Heart right ventricle (tissue), 16 donors: Measurements from ENCODE around the gene PLA2G2F. TPM values are rescaled to one million over a fixed set of nuclear protein-coding genes. Genes with fewer than 3 reads are reported as not detected.

ENCODE experiments used
- ATAC-seq, 8 donors: fragments of 200-7000 bp; cut with Tn5 transposase; one replicate each; pipeline ENCODE4 v1.9.1; 2020; ENCODE audit warnings: mild to moderate bottlenecking in 8 of 8, moderate library complexity in 8 of 8, moderate number of reproducible peaks in 1 of 8
- DNase-seq, 2 donors: peaks; one replicate each; pipeline ENCODE4 v3.0.0-alpha.2; 2020
- H3K27ac ChIP-seq, 10 donors: fragments of 200-600 bp; sonication (generic) in 2 of 10; one replicate each; pipeline versions ENCODE4 v1.5.0 to v1.8.0; 2020 to 2022; ENCODE audit warnings: mild to moderate bottlenecking in 3 of 10
- H3K27me3 ChIP-seq, 7 donors: fragments of 200-600 bp; one replicate each; pipeline ENCODE4 v1.8.0; 2021 to 2022; ENCODE audit warnings: mild to moderate bottlenecking in 2 of 7
- H3K36me3 ChIP-seq, 9 donors: fragments of 200-600 bp; sonication (generic) in 1 of 9; one replicate each; pipeline versions ENCODE4 v1.5.0 to v1.8.0; 2020 to 2022; ENCODE audit warnings: mild to moderate bottlenecking in 2 of 9
- H3K4me1 ChIP-seq, 9 donors: fragments of 200-600 bp; sonication (generic) in 1 of 9; one replicate each; pipeline versions ENCODE4 v1.5.0 to v1.8.0; 2020 to 2022; ENCODE audit warnings: mild to moderate bottlenecking in 4 of 9
- H3K4me3 ChIP-seq, 10 donors: fragments of 200-600 bp; sonication (generic) in 2 of 10; one replicate each; pipeline versions ENCODE4 v1.5.0 to v1.8.0; 2020 to 2022; ENCODE audit warnings: mild to moderate bottlenecking in 7 of 10, moderate library complexity in 2 of 10
- H3K9me3 ChIP-seq, 11 donors: fragments of 200-600 bp in 10 of 11; sonication (generic) in 2 of 11; one replicate each; pipeline versions ENCODE4 v1.5.0 to v1.8.0; 2013 to 2022; ENCODE audit warnings: mild to moderate bottlenecking in 2 of 11, control low read depth in 1 of 11, moderate library complexity in 1 of 11
- CTCF ChIP-seq, 9 donors: fragments of 200-600 bp; sonication (generic) in 2 of 9; IDR thresholded peaks; one replicate each; pipeline versions ENCODE4 v1.5.0 to v1.8.0; 2021 to 2022; ENCODE audit warnings: antibody characterized with exemption in 9 of 9, mild to moderate bottlenecking in 5 of 9, moderate library complexity in 1 of 9
- WGBS, 2 donors: extraction: QIAGEN DNeasy Blood & Tissue Kit; methylation state at CpG; one replicate each; pipeline ENCODE4 v1.1.7; 2013; ENCODE audit warnings: inconsistent platforms in 1 of 2; 5-methylcytosine and 5-hydroxymethylcytosine counted together
- intact Hi-C, 10 donors: fragments of 100-400 bp; cut with DNase I; formaldehyde crosslinking; loops; one replicate each; pipeline versions ENCODE4 v1.11.1 to v1.14.2; 2022
- polyA plus RNA-seq, 2 donors: library from polyadenylated mRNA; stranded (reverse); fragments of 200-250 nt; gene quantifications; one replicate each; pipeline ENCODE4 v1.2.3, GENCODE V29; 2013
- total RNA-seq, 10 donors: library from RNA; stranded (reverse); fragmentation: NEBNext Ultra II Directional in 3 of 10; extraction: Animal tissue kit (Norgen Biotek cat#: 25700) in 3 of 10; gene quantifications; one replicate each; pipeline versions ENCODE4 v1.2.1 to v1.2.4, GENCODE V29; 2021 to 2023
- donor health status: Arrhythmogenic right ventricular cardiomyopathy.
- donor health status: ischemic (EF 13 %, LVEDD 7.1; RV severe dilation, severe dysfunction).
- donor health status: healthy with polysubstance abuse.
- donor health status: DM: no; HTN: yes; CAD: no.
- donor health status: DM: no; HTN: no; CAD: no.
- donor health status: ischemic (EF 25% LVEDD 6.9; RV normal size, moderate dysfunction).
- donor health status: ischemic (EF 25% LVEDD 5.7; RV mildly dilated, moderate dysfunction).
- donor health status: healthy.
- donor health status: DM: yes; HTN: yes; CAD: no.
- donor health status: Ischemic cardiomyopathy.
- donor health status: ischemic (EF 35%, LVEDD 5.7; RV mildly dilated, moderate dysfunction).
- donor health status: nonischemic (EF 11% LVEDD 7.7; RV severe dilation, severe dysfunction).
- donor health status: DM: yes; HTN: yes; CAD: no.
- donor health status: PGD.
- donor health status: ischemic (EF 29% LVEDD 5.4; RV normal size, mild dysfunction).
- donor health status: nonischemic (EF 23%, LVEDD 6.1; RV moderate dilation, normal function).

The PLA2G2F gene
- total and polyA plus RNA-seq, 12 donors = not detected

DNA sequence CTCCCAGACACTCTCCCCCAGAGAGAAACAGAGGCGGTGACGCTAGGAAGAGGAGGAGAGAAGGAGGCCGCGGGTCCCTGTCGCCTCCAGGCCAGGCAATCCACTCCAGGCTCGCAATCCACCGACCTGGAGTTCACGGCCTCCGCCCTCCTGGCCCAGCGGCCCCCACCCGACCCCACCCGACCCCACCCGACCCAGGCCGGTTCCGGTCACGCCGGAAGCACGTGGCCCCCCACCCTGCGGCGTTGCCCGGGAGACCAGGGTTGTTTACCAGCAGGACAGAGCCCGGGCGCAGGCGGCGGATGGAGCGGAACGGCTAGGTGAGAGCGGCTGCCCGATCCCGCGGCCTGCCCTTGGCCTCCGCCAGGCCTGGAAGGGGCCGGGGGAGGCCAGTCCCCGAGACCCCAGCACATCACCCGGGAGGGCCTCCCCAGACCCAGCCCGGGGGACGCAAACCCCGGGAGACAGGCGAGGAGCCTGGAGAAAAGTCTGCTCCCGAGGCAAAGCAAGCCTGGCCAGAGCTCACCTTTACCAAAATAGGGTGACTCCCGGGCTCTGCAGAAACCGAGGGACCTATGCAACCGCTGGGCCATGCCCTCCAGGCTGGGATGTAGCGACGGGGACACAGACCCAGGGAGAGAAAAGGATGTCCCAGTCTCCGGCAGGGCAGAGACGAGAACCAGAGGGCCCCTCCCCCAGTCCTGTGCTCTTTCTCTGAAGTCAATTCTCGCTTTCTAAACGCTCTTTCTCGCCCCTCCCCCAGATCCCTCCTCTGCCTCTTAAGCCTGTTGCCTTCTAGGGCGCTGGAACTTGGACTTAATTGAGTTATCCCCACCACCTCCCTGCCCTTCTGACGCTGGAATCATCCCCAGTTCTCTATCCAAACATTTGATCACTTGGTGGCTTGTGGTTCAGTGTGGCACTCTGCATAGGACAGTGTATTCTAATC is 47.0 kb downstream of the PLA2G2F start, which contains the start of the genes PLA2G2C and UBXN10:
Gene PLA2G2C (minus strand): TSS at position 685 of the 949 bp plus-strand sequence. CDS start 9,155 bp downstream, outside the sequence.
Gene UBXN10 (plus strand): TSS at position 263 of the 949 bp plus-strand sequence. CDS start 4,466 bp downstream, outside the sequence.
- WGBS, 2 donors = 2 to 3% methylated on average over 47 to 52 of the region's 52 CpGs
- ATAC-seq (peak; percentile 56 to 86 (median 80)), DNase-seq (peak; percentile 53 to 76)
- peaks cover 0 to 29% (median 16%) of the 10 kb centered on the region in 9 donors for H3K4me1 ChIP-seq
- no peaks in the 10 kb centered on the region for H3K36me3 ChIP-seq
- no peaks in the 10 kb centered on the region for H3K9me3 ChIP-seq
- intact Hi-C loops = no loop called here
- H3K4me3 ChIP-seq = peak within 1 kb of the TSS; percentile 4 to 59 (median 51)
- peak within 1 kb of the TSS in 4 of 10 donors; percentile 3 to 55 (median 32) for H3K27ac ChIP-seq
- peaks cover 0 to 57% (median 38%) of the 10 kb centered on the region in 7 donors for H3K27me3 ChIP-seq
- no peak for TF ChIP-seq CTCF (IDR thresholded peaks at IDR 0.05)

DNA sequence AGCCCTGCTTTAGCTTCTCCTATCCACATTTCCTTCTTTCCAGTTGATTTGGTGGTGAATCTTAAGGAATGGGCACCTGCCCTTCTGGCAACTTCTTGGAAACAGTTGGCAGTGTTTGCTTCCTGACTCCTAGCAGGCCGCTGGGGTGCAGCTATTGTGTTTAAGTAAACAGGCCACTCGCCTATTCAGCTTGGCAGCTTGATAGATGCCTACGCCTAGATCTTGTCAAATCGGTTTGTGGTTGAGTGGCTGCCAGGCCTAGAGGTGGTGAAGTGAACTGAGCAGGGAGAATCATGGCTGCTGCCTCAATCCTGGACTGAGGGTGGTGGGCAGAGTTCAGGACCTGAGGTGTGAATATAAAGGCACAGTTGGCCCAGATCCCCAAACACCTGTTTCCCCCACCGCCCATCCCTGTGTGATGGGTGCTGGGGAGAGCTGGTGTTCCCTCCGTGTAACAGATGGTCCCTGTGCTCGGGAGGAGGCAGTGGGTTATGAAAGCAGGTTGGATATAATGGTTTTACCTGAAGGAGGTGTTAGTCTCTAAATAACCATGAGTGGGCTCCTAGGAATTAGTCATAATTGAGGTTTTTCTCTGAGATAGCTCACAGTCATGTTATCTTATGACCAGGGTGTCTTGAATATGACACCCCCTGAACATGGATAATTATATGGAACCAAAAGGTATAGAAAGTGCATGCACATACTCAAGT is 48.1 kb downstream of the PLA2G2F start:
- TF ChIP-seq CTCF (IDR thresholded peaks at IDR 0.05) = no peak
- no peaks in the 10 kb centered on the region for H3K9me3 ChIP-seq
- peak in 4 of 8 donors; percentile 19 to 48 (median 32) for ATAC-seq
- H3K4me1 ChIP-seq = peaks cover 0 to 34% (median 16%) of the 10 kb centered on the region in 9 donors
- H3K27ac ChIP-seq = peak overlapping the region in 1 of 10 donors; percentile 49
- no peak for DNase-seq
- peaks cover 0 to 50% (median 38%) of the 10 kb centered on the region in 7 donors for H3K27me3 ChIP-seq
- WGBS, 2 donors = 67 to 68% methylated on average over 7 of the region's 7 CpGs
- no peak overlapping the region for H3K4me3 ChIP-seq
- H3K36me3 ChIP-seq = no peaks in the 10 kb centered on the region
- intact Hi-C loops = no loop called here

- Histone ChIP-seq H3K4me1 (peaks cover 0 to 39% (median 16%) of the 10 kb centered on the region in 9 donors), H3K27me3 (peaks cover 0 to 51% (median 38%) of the 10 kb centered on the region in 7 donors), H3K36me3 (no peaks in the 10 kb centered on the region), H3K27ac (no peak overlapping the region), H3K9me3 (no peaks in the 10 kb centered on the region), H3K4me3 (no peak overlapping the region)
- 40 to 51% methylated on average over 4 of the region's 4 CpGs for WGBS, 2 donors
- no peak for TF ChIP-seq CTCF (IDR thresholded peaks at IDR 0.05)
- ATAC-seq (no peak), DNase-seq (no peak)
- intact Hi-C loops = no loop called here
These were observed 48.8 kb downstream of the PLA2G2F start for GRCh38 chr1:20187813-20188454.

- peaks cover 0 to 51% (median 38%) of the 10 kb centered on the region in 7 donors for H3K27me3 ChIP-seq
- ATAC-seq = no peak
- no peak for DNase-seq
- H3K4me1 ChIP-seq = peaks cover 0 to 39% (median 16%) of the 10 kb centered on the region in 9 donors
- intact Hi-C loops = no loop called here
- WGBS, 2 donors = 65 to 66% methylated on average over 4 of the region's 4 CpGs
- H3K36me3 ChIP-seq = no peaks in the 10 kb centered on the region
- H3K27ac ChIP-seq = no peak overlapping the region
- H3K9me3 ChIP-seq = no peaks in the 10 kb centered on the region
- no peak for TF ChIP-seq CTCF (IDR thresholded peaks at IDR 0.05)
- H3K4me3 ChIP-seq = no peak overlapping the region
These were observed 49.3 kb downstream of the PLA2G2F start for GRCh38 chr1:20188455-20188817.
